Measurements from ENCODE around the gene RINT1.
"Not testable (repeated sequence)": the region's sequence is repeated elsewhere in the genome, so short reads cannot be mapped to it uniquely, and the experiment has no call there.

Gene RINT1

GRCh38 chr7:105497016-105497415 is 35.0 kb upstream of the RINT1 start:
- TF ChIP-seq CTCF (IDR thresholded peaks at IDR 0.05; ENCODE audit: low read depth, low read length, missing control alignments) = no peak
- no peak overlapping the region for H3K4me3 ChIP-seq (replicated peaks; ENCODE audit: low read depth, low read length)
- DNase-seq (ENCODE audit: extremely low read depth, low read depth) = no peak

- H3K4me3 ChIP-seq (replicated peaks; ENCODE audit: low read depth, low read length) = no peak overlapping the region
- DNase-seq (ENCODE audit: extremely low read depth, low read depth) = no peak
- TF ChIP-seq CTCF (IDR thresholded peaks at IDR 0.05; ENCODE audit: low read depth, low read length, missing control alignments) = no peak
These were observed 29.8 kb upstream of the RINT1 start for GRCh38 chr7:105502173-105502572.

- DNase-seq (ENCODE audit: extremely low read depth, low read depth) = no peak
- no peak overlapping the region for H3K4me3 ChIP-seq (replicated peaks; ENCODE audit: low read depth, low read length)
- no peak for TF ChIP-seq CTCF (IDR thresholded peaks at IDR 0.05; ENCODE audit: low read depth, low read length, missing control alignments)
These were observed 19.6 kb upstream of the RINT1 start for GRCh38 chr7:105512415-105512814.

GRCh38 chr7:105512926-105513526 is 19.0 kb upstream of the RINT1 start:
- no peak for TF ChIP-seq CTCF (IDR thresholded peaks at IDR 0.05; ENCODE audit: low read depth, low read length, missing control alignments)
- no peak for DNase-seq (ENCODE audit: extremely low read depth, low read depth)
- H3K4me3 ChIP-seq (replicated peaks; ENCODE audit: low read depth, low read length) = no peak overlapping the region

GRCh38 chr7:105515610-105516009 is 16.4 kb upstream of the RINT1 start:
- not testable (repeated sequence) for DNase-seq (ENCODE audit: extremely low read depth, low read depth); H3K4me3 ChIP-seq (replicated peaks; ENCODE audit: low read depth, low read length)

GRCh38 chr7:105519353-105519752 is 12.6 kb upstream of the RINT1 start:
- peak overlapping the region; percentile 26 for H3K4me3 ChIP-seq (replicated peaks; ENCODE audit: low read depth, low read length)
- DNase-seq (ENCODE audit: extremely low read depth, low read depth) = no peak
- TF ChIP-seq CTCF (IDR thresholded peaks at IDR 0.05; ENCODE audit: low read depth, low read length, missing control alignments) = no peak

- H3K4me3 ChIP-seq (replicated peaks; ENCODE audit: low read depth, low read length) = peak overlapping the region; percentile 79
- DNase-seq (ENCODE audit: extremely low read depth, low read depth) = not testable (repeated sequence)
These were observed 11.4 kb upstream of the RINT1 start for GRCh38 chr7:105520620-105521019.

GRCh38 chr7:105521027-105521716 is 10.8 kb upstream of the RINT1 start:
- no peak for TF ChIP-seq CTCF (IDR thresholded peaks at IDR 0.05; ENCODE audit: low read depth, low read length, missing control alignments)
- DNase-seq (ENCODE audit: extremely low read depth, low read depth) = no peak

More at GRCh38 chr7:105521027-105521716, 10.8 kb upstream of the RINT1 start:
- H3K4me3 ChIP-seq (replicated peaks; ENCODE audit: low read depth, low read length) = peak overlapping the region; percentile 79

Measured in HFF-Myc (cell line).